ENCODE data around the gene GRIK5. TPM values are rescaled to one million over a fixed set of nuclear protein-coding genes. Genes with fewer than 3 reads are reported as not detected.
"Not testable (repeated sequence)": the region's sequence is repeated elsewhere in the genome, so short reads cannot be mapped to it uniquely, and the experiment has no call there.

GRIK5 gene
- total and polyA plus RNA-seq, 9 donors, result 1.3 to 5.8 (median 3.2) TPM

DNA sequence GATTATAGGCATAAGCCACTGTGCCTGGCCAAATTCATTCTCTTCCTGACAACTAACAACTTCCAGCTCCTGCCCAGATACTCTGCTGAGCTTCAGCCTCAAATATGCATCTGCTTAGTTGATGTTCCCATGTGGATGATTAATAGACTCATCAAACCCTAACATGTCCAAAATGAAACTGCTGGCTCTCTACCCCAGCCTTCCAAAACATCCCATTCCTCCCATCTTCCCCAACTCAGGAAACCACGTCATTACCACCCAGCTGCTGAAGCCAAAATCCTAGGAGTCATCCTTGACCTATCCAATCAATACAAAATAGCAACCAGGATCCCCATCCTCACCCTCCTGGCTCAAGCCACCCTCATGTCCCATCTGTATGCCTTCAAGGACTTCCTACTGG, 41.4 kb upstream of the GRIK5 start:
- DNase-seq, result no peak
- Histone ChIP-seq H3K4me1 (ENCODE audit: control insufficient read depth, insufficient read depth, low read length) (peaks cover 10% of the 10 kb centered on the region), H3K36me3 (ENCODE audit: control insufficient read depth, insufficient read depth, low read length) (no peaks in the 10 kb centered on the region), H3K27me3 (ENCODE audit: control insufficient read depth, insufficient read depth, low read length) (peaks cover 2% of the 10 kb centered on the region), H3K9me3 (replicated peaks; ENCODE audit: control insufficient read depth, low read depth, low read length) (no peaks in the 10 kb centered on the region), H3K4me3 (ENCODE audit: low read length) (no peak overlapping the region), H3K27ac (ENCODE audit: low read length) (no peak overlapping the region)
- 31% methylated on average over 1 of the region's 1 CpG for WGBS (ENCODE audit: insufficient coverage)

DNA sequence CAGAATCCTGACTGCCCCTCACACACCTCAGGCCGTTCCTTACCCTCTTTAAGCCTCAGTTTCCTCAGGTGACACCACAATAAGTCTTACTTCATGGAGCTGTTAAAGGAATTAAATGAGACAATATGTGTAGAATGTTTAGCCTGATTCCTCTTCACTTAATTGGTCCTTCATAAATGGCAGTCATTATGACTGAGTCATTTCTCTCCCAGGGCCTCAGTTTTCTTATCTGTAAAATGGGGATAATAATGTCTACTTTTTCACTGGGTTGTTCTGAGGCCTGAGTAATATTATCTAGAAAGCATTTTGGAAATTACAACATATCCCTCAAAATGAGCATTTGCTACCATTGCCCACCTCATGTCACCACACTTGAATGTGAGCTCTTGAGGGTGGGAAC, 40.7 kb upstream of the GRIK5 start:
- no peaks in the 10 kb centered on the region for H3K36me3 ChIP-seq (ENCODE audit: control insufficient read depth, insufficient read depth, low read length)
- peaks cover 2% of the 10 kb centered on the region for H3K27me3 ChIP-seq (ENCODE audit: control insufficient read depth, insufficient read depth, low read length)
- no peak overlapping the region for H3K4me3 ChIP-seq (ENCODE audit: low read length)
- H3K4me1 ChIP-seq (ENCODE audit: control insufficient read depth, insufficient read depth, low read length), result peaks cover 10% of the 10 kb centered on the region
- no peak overlapping the region for H3K27ac ChIP-seq (ENCODE audit: low read length)
- DNase-seq, result no peak
- H3K9me3 ChIP-seq (replicated peaks; ENCODE audit: control insufficient read depth, low read depth, low read length), result no peaks in the 10 kb centered on the region
- no CpG with 5 or more reads among the region's 1 CpG for WGBS (ENCODE audit: insufficient coverage)

DNA sequence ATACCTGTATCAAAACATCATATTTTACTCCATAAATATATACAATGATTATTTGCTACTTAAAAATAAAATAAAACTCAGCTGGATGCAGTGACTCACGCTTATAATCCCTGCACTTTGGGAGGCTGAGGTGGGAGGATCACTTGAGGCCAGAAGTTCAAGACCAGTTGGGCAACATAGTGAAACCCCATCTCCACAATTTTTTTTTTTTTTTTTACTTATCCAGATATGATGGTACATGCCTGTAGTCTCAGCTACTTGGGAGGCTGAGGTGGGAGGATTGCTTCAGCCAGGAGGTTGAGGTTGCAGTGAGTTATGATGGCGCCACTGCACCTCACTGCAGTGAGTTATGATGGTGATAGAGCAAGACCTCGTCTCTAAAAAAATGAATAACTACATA, 39.9 kb upstream of the GRIK5 start:
- Histone ChIP-seq H3K27ac (ENCODE audit: low read length) (no peak overlapping the region), H3K4me1 (ENCODE audit: control insufficient read depth, insufficient read depth, low read length) (peaks cover 10% of the 10 kb centered on the region), H3K4me3 (ENCODE audit: low read length) (no peak overlapping the region), H3K27me3 (ENCODE audit: control insufficient read depth, insufficient read depth, low read length) (peaks cover 4% of the 10 kb centered on the region), H3K36me3 (ENCODE audit: control insufficient read depth, insufficient read depth, low read length) (no peaks in the 10 kb centered on the region), H3K9me3 (replicated peaks; ENCODE audit: control insufficient read depth, low read depth, low read length) (no peaks in the 10 kb centered on the region)
- DNase-seq, result no peak
- no CpG with 5 or more reads among the region's 3 CpGs for WGBS (ENCODE audit: insufficient coverage)

DNA sequence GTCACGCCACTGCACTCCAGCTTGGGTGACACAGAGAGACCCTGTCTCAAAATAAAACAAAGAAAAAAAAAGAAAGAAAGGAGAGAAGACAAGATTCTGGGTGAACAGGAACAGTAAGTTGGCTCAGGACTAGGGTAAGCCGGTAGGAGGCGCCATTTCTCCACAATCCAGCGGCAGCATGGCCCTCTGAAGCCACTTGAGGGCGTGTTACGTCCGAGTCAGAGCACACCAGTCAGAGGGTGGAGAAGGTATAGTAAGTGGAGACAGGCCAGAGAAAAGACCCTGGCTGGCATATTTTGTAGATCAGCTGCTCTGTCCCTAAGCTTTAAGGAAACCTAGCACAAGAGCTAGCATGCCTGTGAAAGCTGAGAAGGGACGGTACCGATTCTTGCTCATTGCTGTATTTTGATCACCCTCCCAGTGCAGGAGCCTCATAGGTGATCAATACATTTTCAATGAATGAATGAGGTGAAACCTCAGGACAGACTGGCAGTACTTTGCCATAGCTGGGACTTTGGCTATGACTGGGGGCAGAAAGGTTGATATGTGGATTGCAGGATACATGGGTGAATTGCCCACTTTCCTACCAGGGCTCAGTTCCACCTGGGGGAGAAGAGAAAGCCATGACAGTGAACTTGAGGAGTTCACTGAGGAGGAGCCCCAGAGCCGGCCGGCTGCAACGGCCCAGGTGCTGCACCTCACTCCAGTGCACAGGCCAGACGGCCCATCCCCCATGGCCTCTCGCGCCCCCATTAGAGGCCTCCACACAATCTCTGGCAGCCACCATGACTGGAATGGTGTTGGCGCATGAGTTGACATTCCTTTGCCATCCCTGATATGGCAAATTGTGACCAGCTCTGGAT, 38.8 kb upstream of the GRIK5 start:
- Histone ChIP-seq H3K4me3 (ENCODE audit: low read length) (no peak overlapping the region), H3K27ac (ENCODE audit: low read length) (no peak overlapping the region), H3K36me3 (ENCODE audit: control insufficient read depth, insufficient read depth, low read length) (no peaks in the 10 kb centered on the region), H3K4me1 (ENCODE audit: control insufficient read depth, insufficient read depth, low read length) (peaks cover 3% of the 10 kb centered on the region), H3K27me3 (ENCODE audit: control insufficient read depth, insufficient read depth, low read length) (peaks cover 7% of the 10 kb centered on the region), H3K9me3 (replicated peaks; ENCODE audit: control insufficient read depth, low read depth, low read length) (no peaks in the 10 kb centered on the region)
- peak; percentile 79 for DNase-seq
- WGBS (ENCODE audit: insufficient coverage), result 24% methylated on average over 9 of the region's 16 CpGs

DNA sequence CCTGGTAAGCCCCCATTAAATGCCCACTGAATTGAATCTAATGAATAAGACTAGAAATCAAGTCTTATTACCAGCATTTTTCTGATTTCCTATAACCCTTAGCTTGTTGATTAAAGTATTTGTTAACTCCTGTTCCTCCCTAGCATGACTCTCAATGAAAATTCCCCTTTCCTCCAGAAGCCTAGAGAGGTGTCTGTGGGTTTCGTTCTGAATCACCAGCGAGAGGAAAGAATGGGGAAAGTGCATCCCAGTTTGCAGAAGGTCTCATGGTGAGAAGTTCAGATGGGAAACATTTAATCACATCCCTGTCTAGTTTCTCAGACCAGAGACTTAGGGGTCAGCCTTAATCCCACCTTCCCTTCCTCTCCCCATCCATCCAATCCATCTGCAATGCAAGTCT, 35.4 kb upstream of the GRIK5 start:
- H3K4me3 ChIP-seq (ENCODE audit: low read length), result no peak overlapping the region
- no peak overlapping the region for H3K27ac ChIP-seq (ENCODE audit: low read length)
- H3K4me1 ChIP-seq (ENCODE audit: control insufficient read depth, insufficient read depth, low read length), result no peaks in the 10 kb centered on the region
- DNase-seq, result no peak
- H3K27me3 ChIP-seq (ENCODE audit: control insufficient read depth, insufficient read depth, low read length), result peaks cover 9% of the 10 kb centered on the region
- no CpG with 5 or more reads among the region's 2 CpGs for WGBS (ENCODE audit: insufficient coverage)
- no peaks in the 10 kb centered on the region for H3K36me3 ChIP-seq (ENCODE audit: control insufficient read depth, insufficient read depth, low read length)
- H3K9me3 ChIP-seq (replicated peaks; ENCODE audit: control insufficient read depth, low read depth, low read length), result no peaks in the 10 kb centered on the region

DNA sequence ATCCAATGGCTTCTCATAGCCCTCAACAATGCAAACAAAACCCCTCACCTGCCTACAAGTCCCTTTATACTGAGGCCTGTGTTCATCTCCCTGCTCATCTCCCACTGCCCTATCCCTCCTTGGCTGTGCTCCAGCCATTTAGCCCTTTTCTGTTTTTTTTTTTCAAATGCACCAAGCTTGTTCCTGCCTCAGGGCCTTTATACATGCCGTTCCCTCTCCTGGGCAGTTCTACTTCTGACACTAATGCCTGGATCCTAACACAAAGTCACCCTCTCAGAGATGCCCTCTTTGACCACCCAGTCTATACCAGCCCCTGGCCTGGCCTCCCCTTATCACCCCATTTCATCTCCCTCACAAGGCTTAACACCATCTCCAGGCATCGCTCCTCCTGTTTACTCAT, 32.9 kb upstream of the GRIK5 start:
- Histone ChIP-seq H3K36me3 (ENCODE audit: control insufficient read depth, insufficient read depth, low read length) (no peaks in the 10 kb centered on the region), H3K27ac (ENCODE audit: low read length) (no peak overlapping the region), H3K27me3 (ENCODE audit: control insufficient read depth, insufficient read depth, low read length) (peaks cover 9% of the 10 kb centered on the region), H3K9me3 (replicated peaks; ENCODE audit: control insufficient read depth, low read depth, low read length) (no peaks in the 10 kb centered on the region), H3K4me1 (ENCODE audit: control insufficient read depth, insufficient read depth, low read length) (no peaks in the 10 kb centered on the region), H3K4me3 (ENCODE audit: low read length) (no peak overlapping the region)
- WGBS (ENCODE audit: insufficient coverage), result 90% methylated on average over 2 of the region's 2 CpGs
- no peak for DNase-seq

DNA sequence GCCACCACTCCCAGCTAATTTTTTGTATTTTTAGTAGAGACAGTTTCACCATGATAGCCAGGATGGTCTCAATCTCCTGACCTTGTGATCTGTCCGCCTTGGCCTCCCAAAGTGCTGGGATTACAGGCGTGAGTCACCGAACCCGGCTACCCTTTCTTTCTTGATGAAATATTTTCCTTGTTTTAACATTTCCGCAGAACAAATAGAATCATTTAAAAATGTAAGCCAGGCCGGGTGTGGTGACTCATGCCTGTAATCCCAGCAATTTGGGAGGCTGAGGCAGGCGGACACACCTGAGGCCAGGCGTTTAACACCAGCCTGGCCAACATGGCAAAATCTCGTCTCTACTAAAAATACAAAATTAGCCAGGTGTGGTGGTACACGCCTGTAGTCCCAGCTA, 30.2 kb upstream of the GRIK5 start:
- WGBS (ENCODE audit: insufficient coverage), result 93% methylated on average over 6 of the region's 10 CpGs
- H3K9me3 ChIP-seq (replicated peaks; ENCODE audit: control insufficient read depth, low read depth, low read length); H3K27ac ChIP-seq (ENCODE audit: low read length); H3K4me1 ChIP-seq (ENCODE audit: control insufficient read depth, insufficient read depth, low read length); H3K4me3 ChIP-seq (ENCODE audit: low read length); H3K36me3 ChIP-seq (ENCODE audit: control insufficient read depth, insufficient read depth, low read length); DNase-seq: not testable (repeated sequence)
- H3K27me3 ChIP-seq (ENCODE audit: control insufficient read depth, insufficient read depth, low read length), result peaks cover 22% of the 10 kb centered on the region

DNA sequence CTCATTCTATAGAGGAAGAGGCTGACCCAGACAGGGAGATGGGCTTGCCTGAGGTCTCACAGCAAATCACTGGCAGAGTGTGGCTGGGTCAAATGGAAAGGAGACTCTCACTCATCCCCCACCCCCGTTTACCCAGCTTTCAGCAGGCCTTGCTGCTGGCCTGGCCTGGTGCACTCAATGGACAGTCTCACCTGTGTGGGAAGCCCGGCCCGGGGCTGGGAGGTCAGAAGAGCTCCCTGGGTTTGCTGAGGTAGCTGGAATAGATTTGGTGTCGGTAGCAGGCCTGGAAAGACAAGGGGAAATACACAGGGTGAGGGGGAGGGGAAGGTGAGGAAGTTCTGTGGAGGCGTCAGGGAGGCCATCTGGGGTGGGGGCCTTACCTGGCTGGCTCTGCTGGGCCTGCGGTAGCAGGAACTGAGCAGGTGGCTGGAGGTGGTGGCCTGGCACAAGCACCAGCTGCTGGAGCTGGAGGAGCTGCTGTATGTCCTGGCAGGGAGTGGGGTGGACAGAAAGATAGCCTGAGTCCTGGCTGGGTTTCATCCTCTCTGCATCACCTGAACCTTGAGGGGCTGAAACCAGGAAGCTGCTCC, 29.4 kb upstream of the GRIK5 start:
- Histone ChIP-seq H3K27me3 (ENCODE audit: control insufficient read depth, insufficient read depth, low read length) (peaks cover 21% of the 10 kb centered on the region), H3K4me1 (ENCODE audit: control insufficient read depth, insufficient read depth, low read length) (no peaks in the 10 kb centered on the region), H3K9me3 (replicated peaks; ENCODE audit: control insufficient read depth, low read depth, low read length) (no peaks in the 10 kb centered on the region), H3K27ac (ENCODE audit: low read length) (no peak overlapping the region), H3K4me3 (ENCODE audit: low read length) (no peak overlapping the region), H3K36me3 (ENCODE audit: control insufficient read depth, insufficient read depth, low read length) (no peaks in the 10 kb centered on the region)
- no peak for DNase-seq
- WGBS (ENCODE audit: insufficient coverage), result 45% methylated on average over 5 of the region's 6 CpGs

DNA sequence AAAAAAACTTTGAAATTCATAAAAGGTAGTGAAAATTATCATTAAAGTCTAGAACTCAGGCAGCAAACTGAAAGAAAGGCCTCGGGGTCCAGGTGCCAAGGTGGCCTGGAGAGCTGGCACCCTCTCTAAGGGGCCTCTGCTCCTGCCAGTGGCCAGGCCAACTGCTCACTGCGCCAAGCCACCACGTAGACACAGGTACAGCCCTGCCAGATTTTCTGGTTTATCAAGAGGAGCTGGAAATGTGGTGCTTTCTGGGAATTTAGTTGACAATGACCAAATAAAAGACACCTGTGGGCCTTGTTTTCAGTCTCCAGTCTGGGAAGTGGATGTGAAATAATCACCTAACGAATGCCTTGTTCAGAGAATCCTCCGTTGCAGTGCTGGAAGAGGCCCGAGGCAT, 28.8 kb upstream of the GRIK5 start:
- no peaks in the 10 kb centered on the region for H3K36me3 ChIP-seq (ENCODE audit: control insufficient read depth, insufficient read depth, low read length)
- no peaks in the 10 kb centered on the region for H3K9me3 ChIP-seq (replicated peaks; ENCODE audit: control insufficient read depth, low read depth, low read length)
- H3K27me3 ChIP-seq (ENCODE audit: control insufficient read depth, insufficient read depth, low read length), result peaks cover 21% of the 10 kb centered on the region
- DNase-seq, result no peak
- H3K4me3 ChIP-seq (ENCODE audit: low read length), result no peak overlapping the region
- H3K4me1 ChIP-seq (ENCODE audit: control insufficient read depth, insufficient read depth, low read length), result no peaks in the 10 kb centered on the region
- WGBS (ENCODE audit: insufficient coverage), result 80% methylated on average over 1 of the region's 6 CpGs
- H3K27ac ChIP-seq (ENCODE audit: low read length), result no peak overlapping the region

DNA sequence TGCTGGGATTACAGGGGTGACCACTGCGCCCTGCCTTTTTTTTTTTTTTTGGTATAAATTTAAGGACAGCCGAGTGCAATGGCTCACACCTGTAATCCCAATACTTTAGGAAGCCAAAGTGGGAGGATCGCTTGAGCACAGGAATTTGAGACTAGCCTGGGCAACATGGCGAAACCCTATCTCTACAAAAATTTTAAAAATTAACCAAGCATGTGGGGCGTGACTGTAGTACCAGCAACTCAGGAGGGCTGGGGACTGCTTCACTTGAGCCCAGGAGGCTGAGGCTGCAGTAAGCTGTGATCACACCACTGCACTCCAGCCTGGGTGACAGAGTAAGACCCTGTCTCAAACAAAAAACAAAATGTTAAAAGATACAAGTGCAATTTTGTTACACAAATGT, 27.5 kb upstream of the GRIK5 start:
- Histone ChIP-seq H3K36me3 (ENCODE audit: control insufficient read depth, insufficient read depth, low read length) (no peaks in the 10 kb centered on the region), H3K9me3 (replicated peaks; ENCODE audit: control insufficient read depth, low read depth, low read length) (no peaks in the 10 kb centered on the region), H3K27me3 (ENCODE audit: control insufficient read depth, insufficient read depth, low read length) (peaks cover 19% of the 10 kb centered on the region), H3K4me1 (ENCODE audit: control insufficient read depth, insufficient read depth, low read length) (no peaks in the 10 kb centered on the region), H3K27ac (ENCODE audit: low read length) (no peak overlapping the region), H3K4me3 (ENCODE audit: low read length) (no peak overlapping the region)
- WGBS (ENCODE audit: insufficient coverage), result no CpG with 5 or more reads among the region's 5 CpGs
- DNase-seq, result no peak

All from muscle of leg (tissue), 11 donors.